ENCODE measurements around the gene LPIN2. TPM values are rescaled to one million over a fixed set of nuclear protein-coding genes. Genes with fewer than 3 reads are reported as not detected.
"Not testable (repeated sequence)": the region's sequence is repeated elsewhere in the genome, so short reads cannot be mapped to it uniquely, and the experiment has no call there.

LPIN2 gene
- polyA plus RNA-seq, 1 donor (not counting 4 experiments of a cell fraction or from before 2014, with no cell fraction given) = 3.9 TPM

- Histone ChIP-seq H3K4me3 (ENCODE audit: control insufficient read depth in 2 of 3, extremely low read depth in 1 of 3, insufficient read depth in 2 of 3, low read depth in 1 of 3, low read length in 3 of 3) (no peak overlapping the region), H3K79me2 (ENCODE audit: control insufficient read depth, insufficient read depth, low read length) (no peaks in the 10 kb centered on the region), H3K9me3 (ENCODE audit: control insufficient read depth, low read depth, low read length) (no peaks in the 10 kb centered on the region), H3K4me1 (ENCODE audit: control insufficient read depth, extremely low read depth, insufficient read depth, low read length) (no peaks in the 10 kb centered on the region), H3K4me2 (ENCODE audit: control insufficient read depth, extremely low read depth, insufficient read depth, low read depth, low read length) (no peak overlapping the region), H2AFZ (ENCODE audit: control insufficient read depth, low read length) (no peak overlapping the region), H3K27ac (ENCODE audit: control insufficient read depth, insufficient read depth, low read length) (no peak overlapping the region), H4K20me1 (ENCODE audit: control insufficient read depth, extremely low read depth, insufficient read depth, low read length) (no peaks in the 10 kb centered on the region), H3K9ac (ENCODE audit: control insufficient read depth, extremely low read depth, insufficient read depth, low read length) (no peak overlapping the region), H3K36me3 (ENCODE audit: control insufficient read depth in 2 of 2, extremely low read depth in 1 of 2, insufficient read depth in 2 of 2, low read length in 2 of 2) (no peaks in the 10 kb centered on the region), H3K27me3 (ENCODE audit: control insufficient read depth, extremely low read depth, insufficient read depth, low read length) (peaks cover 3% of the 10 kb centered on the region), H3K9me1 (ENCODE audit: control insufficient read depth, extremely low read depth, insufficient read depth, low read length) (no peaks in the 10 kb centered on the region)
- dilution Hi-C loops (cut with MboI; ENCODE audit: extremely low pct_ligation_motif_present, low sequenced_read_pairs) = no loop called here
- DNase-seq (ENCODE audit: low read depth, low spot score) = no peak
- no peak for FAIRE-seq
- no peak for TF ChIP-seq CTCF (optimal IDR thresholded peaks at IDR 0.05 in 1 of 3, IDR thresholded peaks at IDR 0.05 in 1 of 3, conservative IDR thresholded peaks at IDR 0.05 in 1 of 3; ENCODE audit: extremely low read depth in 1 of 3, insufficient read depth in 2 of 3, low read length in 3 of 3)
Measured at GRCh38 chr18:3052411-3052758, 39.4 kb upstream of the LPIN2 start.

- peaks cover 3% of the 10 kb centered on the region for H3K27me3 ChIP-seq (ENCODE audit: control insufficient read depth, extremely low read depth, insufficient read depth, low read length)
- FAIRE-seq (no peak), DNase-seq (ENCODE audit: low read depth, low spot score) (no peak)
- H3K9me3 ChIP-seq (ENCODE audit: control insufficient read depth, low read depth, low read length) = no peaks in the 10 kb centered on the region
- H3K36me3 ChIP-seq (ENCODE audit: control insufficient read depth in 2 of 2, extremely low read depth in 1 of 2, insufficient read depth in 2 of 2, low read length in 2 of 2) = no peaks in the 10 kb centered on the region
- no peak overlapping the region for H3K27ac ChIP-seq (ENCODE audit: control insufficient read depth, insufficient read depth, low read length)
- H3K79me2 ChIP-seq (ENCODE audit: control insufficient read depth, insufficient read depth, low read length) = no peaks in the 10 kb centered on the region
- no peak overlapping the region for H3K4me3 ChIP-seq (ENCODE audit: control insufficient read depth in 2 of 3, extremely low read depth in 1 of 3, insufficient read depth in 2 of 3, low read depth in 1 of 3, low read length in 3 of 3)
- dilution Hi-C loops (cut with MboI; ENCODE audit: extremely low pct_ligation_motif_present, low sequenced_read_pairs) = no loop called here
- no peaks in the 10 kb centered on the region for H3K4me1 ChIP-seq (ENCODE audit: control insufficient read depth, extremely low read depth, insufficient read depth, low read length)
- TF ChIP-seq EZH2 (IDR thresholded peaks at IDR 0.05; ENCODE audit: low read length) (no peak), CTCF (optimal IDR thresholded peaks at IDR 0.05 in 1 of 3, IDR thresholded peaks at IDR 0.05 in 1 of 3, conservative IDR thresholded peaks at IDR 0.05 in 1 of 3; ENCODE audit: extremely low read depth in 1 of 3, insufficient read depth in 2 of 3, low read length in 3 of 3) (no peak)
- no peak overlapping the region for H2AFZ ChIP-seq (ENCODE audit: control insufficient read depth, low read length)
- no peak overlapping the region for H3K4me2 ChIP-seq (ENCODE audit: control insufficient read depth, extremely low read depth, insufficient read depth, low read depth, low read length)
- H3K9ac ChIP-seq (ENCODE audit: control insufficient read depth, extremely low read depth, insufficient read depth, low read length) = no peak overlapping the region
- H3K9me1 ChIP-seq (ENCODE audit: control insufficient read depth, extremely low read depth, insufficient read depth, low read length) = no peaks in the 10 kb centered on the region
- no peaks in the 10 kb centered on the region for H4K20me1 ChIP-seq (ENCODE audit: control insufficient read depth, extremely low read depth, insufficient read depth, low read length)
Measured at GRCh38 chr18:3051718-3052410, 38.9 kb upstream of the LPIN2 start.

GRCh38 chr18:3049897-3050454, 37.0 kb upstream of the LPIN2 start:
- dilution Hi-C loops (cut with MboI; ENCODE audit: extremely low pct_ligation_motif_present, low sequenced_read_pairs); H3K79me2 ChIP-seq (ENCODE audit: control insufficient read depth, insufficient read depth, low read length); H3K27ac ChIP-seq (ENCODE audit: control insufficient read depth, insufficient read depth, low read length); H2AFZ ChIP-seq (ENCODE audit: control insufficient read depth, low read length); H4K20me1 ChIP-seq (ENCODE audit: control insufficient read depth, extremely low read depth, insufficient read depth, low read length); FAIRE-seq; H3K4me2 ChIP-seq (ENCODE audit: control insufficient read depth, extremely low read depth, insufficient read depth, low read depth, low read length); H3K4me3 ChIP-seq (ENCODE audit: control insufficient read depth in 2 of 3, extremely low read depth in 1 of 3, insufficient read depth in 2 of 3, low read depth in 1 of 3, low read length in 3 of 3); H3K4me1 ChIP-seq (ENCODE audit: control insufficient read depth, extremely low read depth, insufficient read depth, low read length); H3K9me1 ChIP-seq (ENCODE audit: control insufficient read depth, extremely low read depth, insufficient read depth, low read length); DNase-seq (ENCODE audit: low read depth, low spot score); H3K9ac ChIP-seq (ENCODE audit: control insufficient read depth, extremely low read depth, insufficient read depth, low read length); H3K9me3 ChIP-seq (ENCODE audit: control insufficient read depth, low read depth, low read length); H3K36me3 ChIP-seq (ENCODE audit: control insufficient read depth in 2 of 2, extremely low read depth in 1 of 2, insufficient read depth in 2 of 2, low read length in 2 of 2); H3K27me3 ChIP-seq (ENCODE audit: control insufficient read depth, extremely low read depth, insufficient read depth, low read length): not testable (repeated sequence)

Data from keratinocyte (primary cell).